HG03159 (cell line): ENCODE results near the gene CDC42EP3.

Source experiments
- ATAC-seq: cut with Tn5 transposase; IDR thresholded peaks from one replicate; pipeline ENCODE4 v1.9.1; 2021; ENCODE audit warnings: mild to moderate bottlenecking, moderate library complexity; ENCODE audit not compliant: unreplicated experiment

Gene CDC42EP3

GRCh38 chr2:37637190-37637860 lies 34.1 kb downstream of the CDC42EP3 start:
- ATAC-seq: no peak

DNA sequence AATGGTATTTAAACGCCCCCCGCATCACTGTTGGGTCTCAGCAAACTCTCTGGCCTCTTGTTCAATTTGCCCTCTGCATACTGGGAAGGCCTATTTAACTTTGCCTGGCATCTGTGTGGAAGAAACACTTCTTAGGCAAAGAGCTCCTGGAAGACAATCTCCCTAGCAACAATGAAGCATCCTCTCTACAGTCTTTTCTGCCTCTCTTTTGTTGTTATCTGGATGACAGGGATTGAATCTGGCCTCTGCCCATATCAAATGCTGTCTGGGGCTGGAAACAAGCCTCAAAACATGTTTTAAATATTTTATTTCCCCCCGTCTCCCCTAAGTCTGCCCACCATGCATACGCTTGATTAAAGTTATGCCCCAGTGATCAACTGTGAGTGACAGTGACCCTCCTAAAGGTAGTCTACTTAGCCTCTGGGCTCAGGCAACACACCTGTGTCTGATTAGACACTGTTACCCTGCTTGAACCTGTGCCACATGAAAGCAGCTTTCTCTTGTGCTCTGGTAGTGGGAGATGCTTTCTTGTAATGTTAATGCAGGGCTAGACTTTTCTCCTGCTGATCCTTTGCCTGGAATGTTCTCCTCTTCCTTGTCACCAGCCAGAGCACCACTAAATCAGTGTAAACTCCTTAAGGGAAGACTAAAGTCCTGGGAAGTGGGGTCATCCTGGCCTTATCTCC lies 34.9 kb downstream of the CDC42EP3 start:
- ATAC-seq: no peak

DNA sequence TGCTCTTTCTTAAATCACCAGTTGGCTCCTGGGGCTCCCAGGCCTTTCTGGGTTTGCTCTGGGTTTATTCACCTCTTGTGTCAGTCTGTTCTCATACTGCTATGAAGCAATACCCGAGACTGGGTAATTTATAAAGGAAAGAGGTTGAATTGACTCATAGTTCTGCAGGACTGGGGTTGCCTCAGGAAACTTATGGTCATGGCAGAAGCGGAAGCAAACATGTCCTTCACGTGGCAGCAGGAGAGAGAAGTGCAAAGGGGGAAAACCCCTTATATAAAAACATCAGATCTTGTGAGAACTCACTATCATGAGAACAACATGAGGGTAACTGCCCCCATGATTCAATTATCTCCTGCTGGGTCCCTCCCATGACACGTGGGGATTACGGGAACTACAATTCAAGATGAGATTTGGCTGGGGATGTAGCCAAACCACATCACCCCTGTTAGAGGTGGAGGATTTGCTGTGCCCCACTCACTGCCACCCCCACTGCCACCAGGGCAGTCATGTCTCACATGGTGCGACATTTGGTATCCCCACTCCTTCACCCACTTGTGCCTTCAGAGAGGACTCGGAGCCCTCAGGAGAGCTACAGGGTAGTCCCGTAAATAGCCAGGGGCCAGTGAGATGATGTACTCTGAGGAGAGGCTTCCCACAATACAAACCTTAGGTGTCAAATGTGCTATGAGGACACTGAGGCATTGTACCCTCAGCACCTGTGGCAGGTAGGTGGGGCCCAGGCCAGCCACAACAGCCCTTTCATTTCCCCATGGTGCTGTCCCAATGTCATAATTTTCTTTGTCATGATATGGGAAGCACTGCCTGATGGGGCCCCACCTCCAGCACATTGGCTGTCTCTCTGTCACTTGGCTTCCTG lies 35.7 kb downstream of the CDC42EP3 start:
- ATAC-seq: peak; percentile 74

DNA sequence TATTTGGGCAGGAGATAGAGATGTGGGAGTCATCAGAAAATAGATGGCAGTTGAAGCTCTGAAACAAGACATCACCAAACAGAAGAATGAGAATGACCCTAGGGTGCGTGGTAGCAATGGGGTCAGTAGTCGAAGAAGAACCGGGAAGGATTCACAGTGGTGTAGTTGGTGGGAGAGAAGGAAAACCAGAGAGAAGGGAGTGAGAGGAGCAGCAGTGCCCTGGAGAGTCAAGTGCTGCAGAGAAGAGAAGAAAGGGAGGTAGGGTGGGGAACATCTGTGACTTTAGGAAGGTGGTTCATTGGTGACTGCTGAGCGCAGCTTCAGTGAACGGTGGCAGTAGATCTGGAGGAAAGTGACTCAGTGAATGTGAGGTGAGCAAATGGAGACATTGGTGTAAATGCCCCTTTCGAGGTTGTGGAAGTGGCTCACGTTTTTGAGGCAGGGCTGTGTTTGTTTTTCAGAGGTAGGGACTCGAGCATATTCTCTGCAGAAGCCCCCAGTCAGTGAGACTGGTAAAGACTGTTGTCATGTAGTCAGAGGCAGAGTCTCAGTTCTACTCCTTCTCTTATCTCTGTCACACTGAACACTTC lies 36.4 kb downstream of the CDC42EP3 start:
- ATAC-seq: no peak

DNA sequence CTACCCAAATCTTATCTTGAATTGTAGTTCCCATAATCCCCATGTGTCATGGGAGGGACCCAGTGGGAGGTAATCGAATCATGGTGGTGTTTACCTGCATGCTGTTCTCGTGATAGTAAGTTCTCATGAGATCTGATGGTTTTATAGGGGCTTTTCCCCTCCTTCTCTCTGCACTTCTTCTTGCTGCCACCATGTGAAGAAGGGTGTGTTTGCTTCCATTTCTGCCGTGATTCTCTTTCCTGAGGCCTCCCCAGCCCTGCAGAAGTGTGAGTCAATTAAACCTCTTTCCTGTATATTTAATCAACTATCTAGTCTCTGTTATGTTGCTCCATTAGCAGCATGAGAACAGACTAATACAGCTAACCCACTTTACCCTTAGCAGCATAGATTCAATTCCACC lies 37.6 kb downstream of the CDC42EP3 start:
- no peak for ATAC-seq

GRCh38 chr2:37633234-37633633 lies 38.2 kb downstream of the CDC42EP3 start:
- no peak for ATAC-seq

GRCh38 chr2:37632310-37632709 lies 39.1 kb downstream of the CDC42EP3 start:
- ATAC-seq: no peak

DNA sequence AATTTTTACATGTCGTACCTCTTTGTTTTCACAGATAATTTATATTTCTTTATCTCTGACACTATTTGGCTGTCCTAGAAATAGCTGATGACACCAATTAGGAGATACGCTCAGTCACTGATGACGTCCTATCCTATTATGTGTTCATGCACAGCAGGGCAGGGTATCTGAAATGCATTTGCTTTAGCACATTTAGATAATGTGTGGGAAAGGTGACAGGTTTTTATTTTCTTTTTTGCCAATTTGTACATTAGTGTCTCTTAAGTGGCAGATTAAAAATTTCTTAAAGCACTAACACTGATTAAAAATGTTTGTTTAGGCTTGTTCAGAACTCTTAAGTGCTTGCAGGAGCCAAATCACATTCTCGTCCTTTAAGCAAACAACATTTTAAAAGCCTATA lies 39.7 kb downstream of the CDC42EP3 start:
- ATAC-seq: no peak

GRCh38 chr2:37631292-37631691 lies 40.1 kb downstream of the CDC42EP3 start:
- no peak for ATAC-seq

GRCh38 chr2:37630776-37631175 lies 40.7 kb downstream of the CDC42EP3 start:
- no peak for ATAC-seq

DNA sequence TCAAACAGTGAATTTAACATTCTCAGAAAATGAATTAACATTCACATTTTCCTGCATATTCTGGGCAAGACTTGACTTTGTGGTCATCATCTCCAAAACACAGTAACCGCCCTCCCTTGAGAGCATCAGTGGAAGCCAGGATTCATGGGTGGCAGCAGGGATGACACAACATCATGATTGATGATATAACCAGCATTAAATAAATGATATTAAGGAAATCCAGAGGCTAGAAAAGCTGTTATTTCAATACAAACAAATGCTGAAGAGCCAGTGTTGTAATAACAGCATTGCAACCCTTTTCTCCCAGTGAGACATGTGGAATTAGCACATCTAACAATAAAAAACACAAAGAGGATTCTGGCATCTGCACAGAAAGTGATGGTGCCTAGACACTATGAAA lies 41.1 kb downstream of the CDC42EP3 start:
- no peak for ATAC-seq

GRCh38 chr2:37629529-37629928 lies 41.9 kb downstream of the CDC42EP3 start:
- ATAC-seq: no peak

DNA sequence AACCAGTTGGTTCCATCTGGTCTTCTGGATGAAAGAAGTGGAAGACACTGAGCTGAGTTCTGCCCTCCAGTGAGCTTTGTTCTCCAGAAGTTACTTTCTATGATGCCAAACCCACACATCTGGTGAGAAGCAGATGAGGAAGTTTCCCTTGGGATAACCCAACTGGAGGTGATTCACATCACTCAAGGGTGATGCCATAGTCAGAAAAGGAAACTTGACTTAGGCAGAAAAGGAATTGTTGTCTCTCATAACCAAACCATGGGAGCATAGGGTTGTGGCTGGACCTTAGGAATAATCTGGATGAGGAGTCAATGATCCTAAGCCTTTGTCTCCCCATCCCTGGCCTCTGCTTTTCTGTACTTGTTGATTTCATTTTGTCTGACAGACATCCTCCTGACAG lies 43.7 kb downstream of the CDC42EP3 start:
- no peak for ATAC-seq

DNA sequence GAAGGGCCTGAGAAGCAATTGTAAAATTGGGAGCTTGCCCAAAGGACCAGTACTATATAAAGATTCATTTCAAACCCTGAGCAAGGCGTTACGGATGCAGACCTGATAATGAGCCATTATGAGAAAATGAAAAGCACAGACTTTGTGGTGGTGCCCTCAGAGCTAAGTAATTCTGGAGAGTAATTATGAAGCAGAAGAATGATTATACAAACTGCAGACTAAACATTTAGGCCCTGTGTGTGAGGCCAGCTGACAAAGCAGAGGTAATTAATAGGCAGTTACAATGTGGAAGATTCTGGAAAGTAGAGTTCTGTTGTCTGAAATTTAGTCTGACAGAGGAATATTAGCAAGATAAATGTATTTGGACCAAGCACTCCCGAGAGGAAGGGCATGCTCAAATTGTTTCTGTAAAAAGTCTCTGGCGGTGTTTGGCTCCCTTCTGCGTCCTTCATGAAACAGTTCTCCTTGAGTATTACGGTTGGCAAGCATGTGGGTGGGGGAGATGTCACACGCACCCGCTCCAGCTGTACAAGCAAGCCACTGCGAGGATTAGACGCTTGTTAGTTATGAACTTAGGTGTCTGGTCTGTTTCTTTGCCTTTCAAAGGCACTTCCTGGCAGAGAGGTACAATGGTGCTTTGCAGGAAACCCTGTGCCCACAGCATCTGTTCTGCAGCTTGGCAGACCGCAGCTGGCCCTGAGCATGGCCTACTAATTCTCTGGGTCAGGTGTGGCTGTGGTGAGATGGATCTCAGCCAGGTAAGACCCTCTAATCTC lies 45.5 kb downstream of the CDC42EP3 start:
- peak; percentile 39 for ATAC-seq

- no peak for ATAC-seq
Observed at GRCh38 chr2:37625156-37625555, 46.3 kb downstream of the CDC42EP3 start.

DNA sequence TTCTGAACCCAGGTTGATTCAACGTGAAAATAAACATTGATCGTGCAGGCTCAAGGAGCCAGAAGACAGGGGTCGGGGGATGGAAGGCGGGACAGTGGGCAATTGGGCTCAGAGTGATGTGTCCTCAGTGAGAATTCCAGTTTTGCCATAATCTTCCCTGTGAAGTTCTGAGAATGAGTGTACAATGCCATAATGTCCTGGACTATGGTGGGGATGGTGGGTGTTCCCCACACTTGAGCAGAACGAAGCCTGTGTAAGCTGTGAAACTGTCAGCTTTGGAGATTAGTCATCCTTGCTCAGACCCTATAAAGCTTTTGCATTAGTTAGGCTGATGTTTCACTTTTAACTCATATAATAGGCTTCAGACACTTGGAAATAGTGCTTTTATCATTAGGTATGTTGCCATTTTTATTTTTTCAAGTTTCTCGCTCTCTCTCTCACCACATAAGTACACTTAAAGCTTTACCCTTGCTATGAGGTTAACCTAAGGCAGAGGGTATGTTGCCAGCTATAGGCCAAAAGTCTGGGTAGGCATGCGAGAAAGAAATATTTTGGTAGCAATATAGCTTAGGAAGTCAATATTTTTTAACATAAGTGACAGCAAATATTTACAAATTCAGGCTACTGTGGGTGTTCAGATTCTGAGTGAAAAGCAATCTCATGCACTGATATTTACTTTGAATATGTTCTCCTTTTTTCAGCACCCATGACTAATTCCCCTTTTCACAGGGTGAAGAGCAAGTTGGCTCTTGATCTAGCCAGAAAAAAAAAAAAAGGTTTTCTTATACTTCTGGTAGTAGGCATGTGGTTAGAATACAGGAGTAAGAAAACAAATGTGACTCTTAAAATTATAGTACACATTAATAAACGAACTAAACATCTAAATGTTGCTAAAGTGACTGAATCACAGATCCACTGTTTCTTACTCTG lies 47.2 kb downstream of the CDC42EP3 start:
- ATAC-seq: peak; percentile 82

DNA sequence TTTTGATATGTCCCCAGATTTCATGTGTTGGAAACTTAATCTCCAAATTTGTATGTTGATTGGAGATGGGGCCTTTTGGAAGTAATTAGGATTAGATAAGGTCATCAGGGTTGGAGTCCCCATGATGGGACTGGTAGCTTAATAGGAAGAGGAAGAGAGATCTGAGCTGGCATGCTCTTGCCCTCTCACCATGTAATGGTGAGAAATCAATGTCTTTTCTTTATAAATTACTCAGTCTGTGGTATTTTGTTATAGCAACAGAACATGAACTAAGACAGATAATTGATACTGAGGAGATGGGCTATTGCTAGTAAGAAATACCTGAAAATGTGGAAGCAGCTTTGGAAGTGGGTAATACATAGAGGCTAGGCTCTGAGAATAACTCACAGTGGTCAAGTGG lies 48.0 kb downstream of the CDC42EP3 start:
- no peak for ATAC-seq

DNA sequence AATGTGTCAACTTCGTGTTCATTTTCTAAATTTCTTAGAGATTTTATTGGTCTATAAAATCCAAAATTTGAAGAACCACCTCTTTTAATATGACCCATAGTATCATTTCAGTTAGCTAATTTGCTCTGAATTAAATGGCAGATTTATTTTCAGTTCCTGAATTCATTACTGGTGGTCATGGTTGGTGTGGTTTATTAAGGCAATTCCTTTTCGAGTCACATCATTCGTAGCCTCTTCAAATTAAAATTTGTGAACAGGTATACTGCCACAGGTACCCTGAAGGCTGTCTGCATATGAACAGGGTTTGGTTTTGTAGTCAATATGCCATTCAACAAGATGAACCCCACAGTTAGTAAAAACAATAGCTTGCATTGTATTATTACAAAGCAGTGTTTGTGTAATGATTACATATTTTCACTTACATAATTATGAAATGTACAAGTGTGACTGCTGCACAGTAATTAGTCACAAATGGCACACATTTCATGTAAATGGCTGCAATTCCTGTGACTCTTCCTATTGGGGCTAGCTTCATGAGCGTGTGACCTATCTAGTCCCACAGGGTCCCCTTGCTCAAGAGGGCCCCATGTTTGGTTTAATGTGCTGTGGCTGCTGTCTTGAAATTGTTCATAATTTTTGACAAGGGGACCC lies 48.9 kb downstream of the CDC42EP3 start:
- no peak for ATAC-seq

- ATAC-seq: no peak
Observed at GRCh38 chr2:37621199-37621598, 50.2 kb downstream of the CDC42EP3 start.
